HG02973 (cell line): ENCODE data around the gene KCNJ4.
"Not testable (repeated sequence)": the region's sequence is repeated elsewhere in the genome, so short reads cannot be mapped to it uniquely, and the experiment has no call there.

ENCODE experiments used
- ATAC-seq: cut with Tn5 transposase; IDR thresholded peaks from one replicate; pipeline ENCODE4 v1.9.1; 2021; ENCODE audit warnings: moderate library complexity; ENCODE audit not compliant: unreplicated experiment

Gene KCNJ4

GRCh38 chr22:38414009-38414395, 41.0 kb downstream of the KCNJ4 start:
- no peak for ATAC-seq

- ATAC-seq: no peak
Observed at GRCh38 chr22:38413085-38414008, 41.7 kb downstream of the KCNJ4 start.

GRCh38 chr22:38412435-38413084, 42.4 kb downstream of the KCNJ4 start:
- ATAC-seq: no peak

- no peak for ATAC-seq
Observed at GRCh38 chr22:38411016-38411415, 44.0 kb downstream of the KCNJ4 start.

GRCh38 chr22:38409916-38410315, 45.1 kb downstream of the KCNJ4 start:
- ATAC-seq: not testable (repeated sequence)

- no peak for ATAC-seq
Observed at GRCh38 chr22:38406617-38407016, 48.4 kb downstream of the KCNJ4 start.

- ATAC-seq: no peak
Observed at GRCh38 chr22:38404419-38404818, 50.6 kb downstream of the KCNJ4 start.

GRCh38 chr22:38403812-38404211, 51.2 kb downstream of the KCNJ4 start:
- no peak for ATAC-seq

GRCh38 chr22:38402204-38402603, 52.8 kb downstream of the KCNJ4 start:
- no peak for ATAC-seq

GRCh38 chr22:38401336-38402084, 53.5 kb downstream of the KCNJ4 start:
- no peak for ATAC-seq

- ATAC-seq: not testable (repeated sequence)
Observed at GRCh38 chr22:38400256-38400655, 54.7 kb downstream of the KCNJ4 start.

- ATAC-seq: no peak
Observed at GRCh38 chr22:38398609-38399461, 56.2 kb downstream of the KCNJ4 start.

- ATAC-seq: not testable (repeated sequence)
Observed at GRCh38 chr22:38398181-38398608, 56.8 kb downstream of the KCNJ4 start.

- ATAC-seq: no peak
Observed at GRCh38 chr22:38397189-38398085, 57.6 kb downstream of the KCNJ4 start.

GRCh38 chr22:38396440-38397069, 58.4 kb downstream of the KCNJ4 start:
- ATAC-seq: not testable (repeated sequence)

- ATAC-seq: not testable (repeated sequence)
Observed at GRCh38 chr22:38395944-38396343, 59.1 kb downstream of the KCNJ4 start.

- not testable (repeated sequence) for ATAC-seq
Observed at GRCh38 chr22:38394929-38395624, 59.9 kb downstream of the KCNJ4 start.

GRCh38 chr22:38389428-38389818, 65.6 kb downstream of the KCNJ4 start:
- not testable (repeated sequence) for ATAC-seq
